NK-92 treated with Interleukin-12 subunit alpha and Interleukin-12 subunit beta, amount 100 ng/mL, for 24 hours (cell line): ENCODE data around the gene AP3S1.

Source experiments
- DNase-seq: peaks from one replicate; lab custom pipeline; 2025; lab: John Stamatoyannopoulos, UW

The AP3S1 gene

DNA sequence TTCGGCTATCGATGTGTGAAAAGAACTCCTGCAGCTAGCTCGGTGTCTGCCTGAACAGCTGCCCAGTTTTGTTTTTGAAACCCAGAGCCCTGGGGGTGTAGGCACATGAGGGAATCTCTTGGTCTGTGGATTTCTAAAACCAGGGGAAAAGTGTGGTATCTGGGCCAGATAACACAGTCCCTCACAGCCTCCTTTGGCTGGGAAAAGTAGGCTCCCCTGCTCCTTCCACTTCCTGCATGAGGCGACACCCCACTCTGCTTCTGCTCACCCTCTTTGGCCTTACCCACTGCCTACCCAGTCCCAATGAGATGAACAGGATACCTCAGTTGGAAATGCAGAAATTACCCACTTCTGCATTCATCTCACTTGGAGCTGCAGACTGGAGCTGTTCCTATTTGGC, 15.8 kb upstream of the AP3S1 start:
- no peak for DNase-seq

DNA sequence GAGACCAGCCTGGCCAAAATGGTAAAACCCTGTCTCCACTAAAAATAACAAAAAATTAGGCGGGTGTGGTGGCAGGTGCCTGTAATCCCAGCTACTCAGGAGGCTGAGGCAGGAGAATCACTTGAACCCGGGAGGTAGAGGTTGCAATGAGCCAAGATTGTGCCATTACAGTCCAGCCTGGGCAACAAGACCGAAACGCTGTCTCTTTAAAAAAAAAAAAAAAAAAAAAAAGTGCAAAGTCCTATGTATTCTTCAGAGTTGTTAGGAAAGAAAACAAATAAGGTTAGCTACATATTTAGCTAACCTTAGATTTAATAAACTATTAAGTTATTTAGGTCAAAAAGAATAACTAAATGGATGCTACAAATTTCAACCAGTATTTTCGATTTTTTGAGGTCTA, 11.8 kb upstream of the AP3S1 start:
- no peak for DNase-seq

DNA sequence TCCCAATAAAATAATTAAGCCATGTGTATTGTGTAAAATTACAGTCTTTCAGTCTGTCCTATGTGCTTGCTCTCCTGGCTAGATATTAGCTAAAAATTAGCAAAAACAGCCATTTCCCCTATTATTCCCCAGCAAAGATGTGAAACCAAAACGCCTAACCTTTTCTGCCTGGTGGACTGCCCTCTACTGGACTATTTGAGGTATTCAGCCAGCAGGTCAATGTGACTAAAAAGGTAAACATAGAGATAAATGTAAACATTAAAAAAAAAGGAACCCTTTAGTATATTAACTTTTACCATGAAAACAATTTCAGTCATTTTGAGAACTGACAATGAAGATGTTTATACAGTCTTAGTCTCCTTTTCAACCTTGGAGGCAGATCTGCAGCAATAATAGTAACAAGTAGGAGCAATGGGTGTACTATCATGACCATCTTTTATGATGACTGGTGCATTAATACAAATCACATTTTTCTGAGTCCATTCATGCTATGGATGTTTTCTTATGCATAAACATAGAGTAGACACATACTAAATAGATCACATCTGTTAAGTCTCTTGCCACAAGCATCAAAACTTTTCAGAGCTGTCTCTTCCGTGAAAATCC, 10.5 kb upstream of the AP3S1 start:
- DNase-seq = no peak

DNA sequence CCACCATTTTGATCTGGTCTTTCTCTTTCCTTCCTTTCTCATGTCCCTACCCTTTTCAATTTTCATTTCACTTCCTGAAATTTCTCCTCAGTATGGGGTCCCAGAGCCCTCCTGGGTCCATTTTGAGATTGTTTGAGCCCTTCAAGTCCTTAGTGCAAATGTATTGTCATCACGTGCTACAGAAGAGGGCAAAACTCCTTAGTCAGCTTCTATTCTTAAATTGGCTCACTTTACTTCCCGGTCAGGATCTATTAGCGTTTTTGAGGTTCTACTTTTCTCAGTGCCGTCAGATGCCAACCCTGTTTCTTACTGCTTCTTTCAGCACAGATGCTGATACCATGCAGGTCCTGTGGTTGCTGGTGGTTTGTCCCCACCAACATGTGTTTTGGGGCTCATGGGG, 6.3 kb upstream of the AP3S1 start:
- no peak for DNase-seq

DNA sequence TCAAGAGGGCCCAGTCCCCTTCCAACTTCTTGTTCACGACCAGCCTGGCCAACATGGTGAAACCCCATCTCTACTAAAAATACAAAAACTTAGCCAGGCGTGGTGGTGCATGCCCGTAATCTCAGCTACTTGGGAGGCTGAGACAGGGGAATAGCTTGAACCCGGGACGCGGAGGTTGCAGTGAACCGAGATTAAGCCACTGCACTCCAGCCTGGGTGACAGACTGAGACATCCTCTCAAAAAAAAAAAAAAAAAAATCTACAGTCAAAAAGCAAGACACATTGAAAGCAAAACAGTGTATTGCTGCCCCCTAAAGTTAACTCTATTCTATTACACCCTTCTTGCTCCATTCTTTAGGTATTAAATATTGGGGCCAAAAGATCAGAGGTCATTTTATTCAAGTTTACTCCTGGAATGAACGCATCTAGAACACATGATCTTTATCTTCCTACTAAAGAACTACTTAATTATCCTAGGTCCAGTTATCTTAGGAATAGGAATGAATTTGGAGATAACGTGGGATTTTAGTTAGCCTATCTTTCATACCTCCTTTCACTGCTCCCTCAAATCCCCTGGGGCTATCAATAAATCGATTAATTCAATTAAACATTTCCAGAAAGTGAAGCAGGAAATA, 2.7 kb upstream of the AP3S1 start:
- no peak for DNase-seq

DNA sequence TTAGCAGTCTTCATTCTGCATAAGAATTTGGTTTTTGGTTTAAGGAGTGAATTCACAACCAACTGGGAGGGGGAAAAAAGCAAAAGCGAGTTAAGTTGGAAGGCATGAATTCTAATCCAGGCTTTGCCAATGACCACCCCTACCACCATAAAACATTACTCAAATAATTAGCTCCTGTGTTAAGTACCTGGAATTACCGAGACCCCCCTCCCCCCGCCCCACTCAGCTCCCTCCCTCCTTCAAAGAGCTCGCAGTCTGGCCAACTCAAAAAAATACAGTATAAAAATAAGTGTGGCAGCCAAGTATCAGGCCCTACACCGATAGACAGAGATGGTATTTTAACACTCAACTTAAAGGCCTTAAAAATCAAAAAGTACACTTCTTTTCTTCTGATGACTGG, 862 bp upstream of the AP3S1 start:
- DNase-seq = no peak

DNA sequence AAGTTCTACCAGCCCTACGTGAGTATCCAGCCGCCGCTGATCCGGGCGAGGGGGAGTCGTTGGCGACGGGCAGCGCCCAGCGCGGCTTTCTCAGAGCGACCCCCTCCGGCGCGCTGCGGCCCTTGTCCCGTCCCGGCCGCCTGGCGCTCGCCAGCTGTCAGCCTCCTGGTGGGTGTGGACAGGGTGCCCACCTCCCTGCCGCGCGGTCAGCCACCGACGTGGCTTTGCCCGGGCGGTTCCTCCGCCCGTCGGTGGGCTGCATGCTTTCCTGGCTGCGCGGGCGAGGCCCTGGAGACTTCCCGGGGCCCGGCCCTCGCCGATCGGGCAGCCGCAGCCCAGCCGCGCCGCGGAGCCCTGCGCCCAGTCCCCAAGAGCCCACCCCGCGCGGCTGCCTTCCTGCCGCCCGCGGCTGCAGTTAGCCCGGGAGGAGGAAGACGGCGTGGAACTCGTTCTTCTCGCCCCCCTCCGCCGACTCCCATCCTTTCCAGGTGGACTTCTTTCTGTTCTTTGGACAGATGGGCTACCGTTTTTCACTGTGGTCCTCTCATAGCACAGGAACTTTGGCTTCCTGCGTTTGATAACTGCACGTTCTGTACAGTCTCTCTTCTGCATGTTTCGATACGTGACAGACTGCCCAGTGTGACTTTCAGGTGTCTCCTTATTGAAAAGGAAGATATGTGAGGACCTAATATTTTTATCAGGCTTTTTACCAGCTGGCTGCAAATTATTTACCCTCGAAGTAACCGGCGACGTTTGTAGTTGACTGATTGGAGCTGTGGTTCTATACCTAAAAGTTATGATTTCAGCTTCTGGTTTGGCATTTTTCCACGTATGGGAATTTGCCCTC, 577 bp downstream of the AP3S1 start:
- DNase-seq = peak; percentile 64

DNA sequence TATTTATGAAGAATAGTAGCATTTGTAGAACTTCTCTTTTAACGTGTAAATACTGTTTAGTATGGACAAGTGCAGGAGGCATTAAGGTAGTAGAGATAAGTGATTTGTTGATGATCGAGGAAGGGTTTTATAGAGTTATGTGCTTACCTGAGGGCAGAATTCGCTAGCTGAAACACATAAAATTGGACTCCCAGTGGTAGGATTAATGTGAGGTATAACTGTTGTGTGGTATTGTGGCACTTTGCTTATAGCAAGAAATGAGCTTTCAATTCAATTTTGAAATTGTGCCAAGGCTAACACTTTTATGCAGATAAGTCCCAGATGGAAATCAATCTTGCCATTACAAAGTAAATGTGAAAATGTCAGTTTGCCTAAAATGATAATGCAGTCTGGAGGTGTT, 1.2 kb downstream of the AP3S1 start:
- no peak for DNase-seq

DNA sequence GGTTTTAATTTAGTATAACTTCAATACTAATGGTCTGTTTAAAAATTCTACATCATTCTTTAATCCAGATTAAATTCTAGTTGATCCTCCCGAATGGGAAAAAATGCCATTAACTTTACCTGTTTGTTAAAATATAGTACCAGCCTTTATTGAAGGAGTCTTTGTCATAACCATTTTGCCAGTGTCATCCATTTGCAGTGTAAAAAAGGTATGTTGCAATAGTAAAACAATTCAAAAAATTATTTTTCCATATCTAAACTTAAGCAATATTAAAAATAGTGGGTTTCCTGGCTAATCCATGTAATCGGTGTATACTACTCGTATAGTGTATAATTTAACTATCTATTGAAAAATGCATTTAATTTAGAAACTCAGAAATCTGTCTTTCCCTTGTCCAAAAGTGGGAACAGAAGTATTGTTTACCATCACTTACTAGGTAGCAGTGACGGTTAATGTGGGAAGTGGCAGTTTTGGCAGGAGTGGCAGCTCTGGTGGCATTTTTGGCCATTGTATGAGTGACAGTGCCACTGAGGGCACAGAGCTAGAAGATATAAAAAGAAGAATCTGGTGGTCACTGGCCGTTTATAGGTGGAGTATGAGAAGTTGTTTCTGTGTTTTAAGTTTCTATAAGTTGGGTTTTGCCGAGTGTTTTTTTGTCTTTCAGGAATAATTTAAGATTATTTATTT, 1.9 kb downstream of the AP3S1 start:
- DNase-seq = no peak

DNA sequence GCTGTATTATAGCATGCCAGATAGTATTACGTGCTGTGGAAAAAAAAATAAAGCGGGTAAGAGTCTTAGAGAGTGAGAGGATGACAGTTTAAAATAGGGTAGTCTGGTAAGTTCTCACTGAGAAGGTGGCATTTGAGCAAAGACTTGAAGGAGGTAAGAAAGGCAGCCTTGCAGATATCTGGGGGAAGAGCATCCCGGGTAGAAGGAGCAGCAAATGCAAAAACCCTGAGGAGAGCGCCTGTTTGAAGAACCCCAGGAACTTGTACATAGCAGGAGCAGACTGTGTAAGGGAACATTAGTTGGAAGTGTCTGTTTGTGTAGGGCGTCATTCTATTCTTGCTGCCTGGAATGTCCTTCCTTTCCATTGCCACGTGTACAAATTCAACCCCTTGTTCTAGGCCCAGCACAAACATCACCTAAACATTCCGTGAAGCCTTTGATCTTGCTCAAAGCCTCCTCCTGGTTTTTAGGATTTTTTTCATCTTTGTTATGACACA, 2.6 kb downstream of the AP3S1 start:
- DNase-seq = no peak

DNA sequence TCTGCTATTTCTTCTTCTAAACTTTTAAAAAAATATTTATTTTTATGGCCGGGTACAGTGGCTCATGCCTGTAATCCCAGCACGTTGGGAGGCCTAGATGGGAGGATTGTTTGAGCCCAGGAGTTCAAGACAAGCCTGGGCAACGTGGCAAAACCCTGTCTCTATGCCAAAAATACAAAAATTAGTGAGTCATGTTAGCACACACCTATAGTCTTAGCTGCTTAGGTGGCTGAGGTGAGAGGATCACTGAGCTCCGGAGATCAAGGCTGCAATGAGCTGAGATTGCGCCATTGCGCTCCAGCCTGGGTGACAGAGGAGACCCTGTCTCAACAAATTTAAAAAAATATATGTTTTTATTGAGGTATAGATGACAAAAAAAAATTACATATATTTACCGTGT, 5.6 kb downstream of the AP3S1 start:
- no peak for DNase-seq

DNA sequence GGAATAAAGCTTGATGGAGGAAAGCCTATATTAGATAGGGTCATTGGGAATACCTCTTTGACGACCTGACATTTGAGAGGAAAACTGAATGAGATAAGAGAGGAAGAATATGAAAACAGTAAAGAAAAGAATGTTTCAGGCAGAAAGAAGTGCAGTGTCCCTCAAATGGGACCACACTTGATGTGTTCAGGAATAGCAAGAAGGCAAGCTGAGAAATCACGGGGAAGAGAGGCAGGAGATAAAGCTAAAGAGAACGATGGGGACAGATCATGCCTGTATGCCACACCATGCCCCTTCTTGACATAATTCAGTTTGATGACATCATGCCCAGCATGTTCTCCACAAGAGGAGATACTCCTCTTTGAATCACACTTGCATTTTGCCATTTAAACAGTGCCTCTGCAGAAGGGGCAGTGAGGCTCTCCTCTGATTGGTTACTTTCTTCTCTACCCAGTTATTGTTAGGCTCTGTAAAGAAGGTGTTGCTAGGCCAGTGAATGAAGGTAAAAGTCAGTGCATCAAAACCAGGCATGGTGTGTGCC, 7.6 kb downstream of the AP3S1 start:
- no peak for DNase-seq

DNA sequence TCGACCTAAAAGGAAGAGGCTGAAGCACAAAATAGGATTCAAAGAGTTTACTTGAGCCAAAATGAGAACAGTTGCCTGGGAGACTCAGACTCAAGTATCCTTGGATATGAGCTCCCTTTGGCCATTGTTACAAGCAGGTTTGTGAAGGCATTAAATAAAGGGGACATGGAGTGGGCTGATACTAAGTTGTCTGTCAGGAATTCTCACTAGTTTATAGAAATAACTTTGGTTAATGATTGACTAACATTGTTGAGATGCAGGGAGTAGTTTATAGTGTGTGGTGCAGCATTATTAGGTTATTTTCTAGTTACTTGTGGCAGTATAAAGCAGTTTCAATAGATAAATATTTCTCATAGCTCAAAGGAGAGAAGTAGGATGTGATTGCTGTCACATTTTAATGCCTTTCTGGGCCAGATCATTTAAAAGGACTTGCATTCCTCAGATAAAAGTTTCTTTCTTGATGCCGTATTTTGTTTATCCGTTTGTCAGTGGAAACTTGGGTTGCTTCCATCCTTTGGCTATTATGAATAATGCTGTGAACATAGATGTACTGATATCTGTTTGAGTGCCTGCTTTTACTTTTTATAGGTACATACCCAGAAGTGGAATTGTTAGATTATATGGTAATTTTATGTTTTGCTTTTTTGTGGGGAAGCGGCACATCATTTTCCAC, 9.1 kb downstream of the AP3S1 start:
- DNase-seq = no peak

DNA sequence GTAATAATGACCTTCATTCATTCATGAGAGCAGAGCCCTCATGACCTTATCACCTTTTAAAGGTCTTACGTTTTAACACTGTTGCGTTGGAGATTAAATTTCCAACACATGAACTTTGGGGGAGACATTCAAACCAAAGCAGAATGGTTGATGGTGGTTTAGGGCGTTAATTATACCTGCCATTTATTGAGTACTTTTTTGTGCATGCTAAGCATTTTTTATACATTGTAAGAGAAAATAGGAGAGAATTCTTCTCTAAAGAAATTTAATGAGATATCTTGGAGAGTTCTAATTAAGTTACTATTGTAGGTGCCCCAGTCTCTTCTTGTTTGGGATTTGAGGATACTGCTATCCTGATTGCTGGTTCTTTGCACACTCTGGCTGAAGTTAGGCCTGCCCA, 12.4 kb downstream of the AP3S1 start:
- DNase-seq = no peak

DNA sequence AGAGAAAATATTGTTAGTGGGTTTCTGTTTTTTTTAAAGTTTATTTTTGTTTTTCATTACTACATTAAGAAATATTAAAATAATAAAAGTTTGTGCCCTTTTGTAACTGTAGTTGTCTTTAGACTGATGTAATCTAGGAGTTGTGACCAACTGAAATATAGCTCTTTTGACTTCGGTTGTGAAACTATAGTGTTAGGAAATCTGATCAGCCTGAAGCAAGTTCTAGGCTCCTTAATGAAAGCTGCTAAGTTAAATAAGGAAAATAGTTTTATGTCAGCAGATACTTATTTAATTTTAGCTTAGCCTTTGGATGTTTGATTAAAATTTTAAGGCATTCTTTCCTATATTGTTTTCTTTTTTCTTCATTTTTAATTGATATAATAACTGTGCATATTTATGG, 14.2 kb downstream of the AP3S1 start:
- no peak for DNase-seq

DNA sequence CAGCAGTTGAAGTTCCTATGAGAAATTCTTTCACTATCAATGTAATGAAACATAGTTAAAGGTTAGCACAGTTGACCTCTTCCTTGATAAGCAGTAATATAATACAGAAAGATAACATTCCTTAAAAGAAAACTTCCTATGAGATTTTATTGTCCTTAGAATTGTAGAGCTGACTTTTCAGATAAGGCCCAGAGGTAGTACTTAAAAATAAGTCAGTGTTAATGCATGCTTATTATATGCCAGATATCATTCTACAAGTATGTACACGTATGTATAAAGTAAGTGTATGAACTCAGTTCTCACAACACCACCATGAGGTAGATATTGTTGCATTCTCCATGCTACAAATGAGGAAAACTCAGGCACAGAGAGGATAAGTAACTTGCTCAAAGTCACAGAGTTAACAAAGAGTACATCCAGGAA, 15.3 kb downstream of the AP3S1 start:
- no peak for DNase-seq

DNA sequence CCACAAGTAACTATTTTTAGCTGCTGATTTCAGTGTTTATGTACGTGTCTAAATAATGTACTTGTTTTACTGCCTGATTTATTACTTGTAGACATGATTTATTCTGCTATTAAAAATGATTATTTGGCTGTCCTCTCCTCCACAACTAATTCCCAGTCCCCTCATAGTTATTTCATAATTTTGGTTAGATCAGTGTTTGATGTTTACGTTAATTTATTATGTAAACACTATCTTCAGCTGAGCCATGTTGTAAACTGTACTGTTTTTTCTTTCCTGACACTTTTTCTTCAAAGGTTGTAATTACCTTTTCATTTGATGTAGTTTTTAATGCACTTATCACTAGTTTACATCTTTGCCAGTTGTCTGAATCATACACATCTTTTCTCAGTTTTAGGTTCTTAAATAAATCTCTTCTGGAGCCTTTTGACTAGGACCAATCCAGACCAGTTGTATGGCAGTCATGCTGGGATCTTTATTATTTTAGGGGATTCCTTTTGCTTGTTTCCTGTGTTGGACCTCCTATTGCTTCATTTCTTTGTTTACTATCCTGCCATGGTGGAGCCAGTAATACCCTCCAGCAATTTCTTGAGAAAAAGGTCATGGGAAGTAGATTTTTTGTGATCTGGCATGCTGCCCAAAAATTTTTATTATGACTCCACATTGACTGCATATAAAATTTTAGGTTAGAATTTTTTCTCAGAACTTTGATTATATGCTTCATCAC, 16.1 kb downstream of the AP3S1 start:
- DNase-seq = no peak

DNA sequence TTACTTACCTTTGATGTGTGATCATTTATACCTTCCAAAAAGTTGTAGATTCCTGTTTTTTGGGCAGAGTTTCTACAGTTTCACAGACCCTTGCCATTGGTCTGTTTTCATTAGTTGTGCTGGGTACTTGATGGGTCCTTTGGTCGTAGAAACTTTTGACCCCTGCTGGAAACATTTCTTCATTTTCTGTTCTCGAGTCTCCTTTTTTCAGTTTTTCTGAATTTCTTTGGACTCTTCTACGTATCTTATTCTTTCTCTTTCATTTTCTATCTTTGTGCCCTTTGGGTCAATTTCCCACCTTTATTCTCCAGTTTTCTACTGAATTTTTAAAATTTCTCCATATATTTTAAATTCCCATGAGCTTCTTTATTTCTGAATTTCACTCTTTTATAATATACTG, 16.7 kb downstream of the AP3S1 start:
- DNase-seq = no peak

DNA sequence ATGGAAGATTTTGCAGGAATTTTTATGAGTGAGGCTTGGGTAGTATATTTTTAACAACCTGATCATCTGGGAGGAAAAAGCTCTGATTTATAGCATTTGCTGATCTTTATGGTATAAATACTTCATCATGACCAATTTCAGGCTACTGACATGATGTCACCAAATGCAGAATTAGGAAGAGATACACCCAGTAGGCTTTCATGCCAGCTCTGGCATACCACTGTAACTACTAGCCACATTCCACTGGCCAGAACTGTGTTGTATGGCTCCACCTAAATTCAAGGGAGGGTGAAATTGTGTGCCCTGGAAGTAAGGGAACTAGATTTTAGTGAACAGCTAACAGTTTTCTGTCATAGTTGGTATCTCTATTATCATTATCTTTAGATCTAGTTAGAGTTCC, 17.6 kb downstream of the AP3S1 start:
- no peak for DNase-seq

DNA sequence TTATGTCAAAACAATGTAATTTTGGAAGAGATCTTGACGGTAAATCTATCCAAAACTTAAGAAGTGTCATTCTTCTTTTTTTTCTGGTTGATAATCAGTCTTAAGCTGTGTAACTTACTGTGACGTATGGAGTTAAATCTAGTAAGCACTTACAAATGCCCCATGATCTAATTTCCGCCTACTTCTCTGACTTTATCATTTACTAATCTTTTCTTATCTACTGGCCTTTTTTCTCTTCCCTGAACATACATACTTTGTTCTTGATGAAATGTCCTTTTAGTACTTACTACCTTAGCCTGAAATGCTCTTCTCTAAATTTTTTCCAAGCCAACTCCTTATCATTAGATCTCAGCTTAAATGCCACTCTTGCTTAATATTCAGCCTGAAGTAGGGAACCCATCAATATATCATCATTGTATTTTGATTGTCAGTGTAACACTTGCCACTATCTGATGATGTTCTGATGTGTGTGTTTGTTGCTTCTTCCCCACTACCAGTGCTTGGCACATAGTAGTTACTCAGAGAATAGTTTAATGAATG, 27.6 kb downstream of the AP3S1 start:
- no peak for DNase-seq

DNA sequence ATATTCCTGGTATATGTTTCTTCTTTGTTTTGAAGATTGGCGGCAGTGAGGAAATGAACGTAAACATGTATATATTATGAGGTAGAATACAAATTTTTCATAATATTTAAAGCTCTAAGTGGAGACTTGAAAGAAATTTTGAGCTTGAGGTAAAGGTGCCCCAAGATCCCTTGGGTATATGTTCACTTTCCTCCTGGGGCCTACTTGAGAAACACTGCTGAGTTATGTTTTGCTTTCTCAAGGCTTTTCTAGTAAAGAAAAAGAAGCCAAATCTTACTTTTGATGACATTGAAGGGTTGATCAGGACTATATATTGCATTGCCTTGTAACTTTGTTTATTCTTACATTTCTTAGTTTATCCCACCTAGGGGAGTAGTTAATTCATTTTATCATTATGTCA, 30.7 kb downstream of the AP3S1 start:
- no peak for DNase-seq
